NB4 (cell line): ENCODE measurements around the gene KIF3B.

Experiments
- POLR2A ChIP-seq: IDR thresholded peaks from 2 replicates; pipeline ENCODE4 v1.6.1; 2011; ENCODE audit warnings: mild to moderate bottlenecking; ENCODE audit not compliant: insufficient read length; ENCODE audit errors: extremely low read depth
- TF ChIP-seq, protein P1 (sequence below): IDR thresholded peaks from one replicate; pipeline ENCODE4 v1.5.1; 2012; ENCODE audit warnings: low read depth, low read length
- TF ChIP-seq, protein P2 (sequence below): IDR thresholded peaks from 2 replicates; pipeline ENCODE4 v1.6.1; 2011; ENCODE audit warnings: low read depth, low read length

DNA sequence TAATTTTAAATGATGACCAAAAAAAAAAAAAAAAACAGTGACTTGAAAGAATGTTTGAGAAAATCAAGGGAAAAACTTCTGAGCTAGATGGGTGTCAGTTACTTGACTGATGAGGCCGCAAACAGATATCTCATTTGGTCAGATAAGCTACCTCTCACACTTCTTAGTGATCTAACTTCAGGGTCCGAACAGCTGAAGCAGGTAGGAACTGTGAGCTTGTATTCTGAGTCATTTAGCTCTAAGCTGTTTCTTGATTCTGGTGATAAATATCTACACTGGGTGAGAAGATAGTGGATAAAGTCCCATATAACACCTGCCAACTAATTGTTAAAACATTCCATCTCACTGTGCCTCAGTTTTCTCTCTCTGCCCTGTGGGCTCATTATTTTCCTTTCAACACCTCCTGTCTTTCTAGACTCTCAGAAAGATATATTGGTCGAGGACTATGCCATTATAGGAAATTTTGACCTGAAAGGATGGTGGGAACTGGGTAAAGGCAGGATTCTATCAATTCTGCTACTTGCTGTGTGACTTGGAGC is 7.7 kb downstream of the KIF3B start:
- no peak for TF ChIP-seq POLR2A
- TF ChIP-seq, protein P1, sequence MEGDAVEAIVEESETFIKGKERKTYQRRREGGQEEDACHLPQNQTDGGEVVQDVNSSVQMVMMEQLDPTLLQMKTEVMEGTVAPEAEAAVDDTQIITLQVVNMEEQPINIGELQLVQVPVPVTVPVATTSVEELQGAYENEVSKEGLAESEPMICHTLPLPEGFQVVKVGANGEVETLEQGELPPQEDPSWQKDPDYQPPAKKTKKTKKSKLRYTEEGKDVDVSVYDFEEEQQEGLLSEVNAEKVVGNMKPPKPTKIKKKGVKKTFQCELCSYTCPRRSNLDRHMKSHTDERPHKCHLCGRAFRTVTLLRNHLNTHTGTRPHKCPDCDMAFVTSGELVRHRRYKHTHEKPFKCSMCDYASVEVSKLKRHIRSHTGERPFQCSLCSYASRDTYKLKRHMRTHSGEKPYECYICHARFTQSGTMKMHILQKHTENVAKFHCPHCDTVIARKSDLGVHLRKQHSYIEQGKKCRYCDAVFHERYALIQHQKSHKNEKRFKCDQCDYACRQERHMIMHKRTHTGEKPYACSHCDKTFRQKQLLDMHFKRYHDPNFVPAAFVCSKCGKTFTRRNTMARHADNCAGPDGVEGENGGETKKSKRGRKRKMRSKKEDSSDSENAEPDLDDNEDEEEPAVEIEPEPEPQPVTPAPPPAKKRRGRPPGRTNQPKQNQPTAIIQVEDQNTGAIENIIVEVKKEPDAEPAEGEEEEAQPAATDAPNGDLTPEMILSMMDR: no peak
- TF ChIP-seq, protein P2, sequence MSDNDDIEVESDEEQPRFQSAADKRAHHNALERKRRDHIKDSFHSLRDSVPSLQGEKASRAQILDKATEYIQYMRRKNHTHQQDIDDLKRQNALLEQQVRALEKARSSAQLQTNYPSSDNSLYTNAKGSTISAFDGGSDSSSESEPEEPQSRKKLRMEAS: no peak
